ENCODE data around the gene CHRD. TPM values are rescaled to one million over a fixed set of nuclear protein-coding genes. Genes with fewer than 3 reads are reported as not detected.

Gene CHRD
- total and polyA plus RNA-seq, 4 donors, result 0.38 to 46.5 (median 12.0) TPM

GRCh38 chr3:184351511-184352148 lies 28.2 kb upstream of the CHRD start:
- 52 to 53% methylated on average over 9 of the region's 9 CpGs for WGBS, 2 donors
- Histone ChIP-seq H3K4me3 (ENCODE audit: low read length in 2 of 2) (no peak overlapping the region), H3K27ac (ENCODE audit: low read depth in 1 of 2, low read length in 2 of 2) (no peak overlapping the region), H3K9me3 (ENCODE audit: control insufficient read depth, low read length) (no peaks in the 10 kb centered on the region), H3K4me1 (ENCODE audit: control insufficient read depth in 1 of 2, insufficient read depth in 2 of 2, low read length in 2 of 2) (no peaks in the 10 kb centered on the region), H3K27me3 (ENCODE audit: control insufficient read depth in 1 of 2, insufficient read depth in 2 of 2, low read length in 1 of 2) (no peaks in the 10 kb centered on the region), H3K36me3 (ENCODE audit: control insufficient read depth in 1 of 2, insufficient read depth in 2 of 2, low read length in 1 of 2) (no peaks in the 10 kb centered on the region)
- intact Hi-C loops (cut with DNase I), result no loop called here
- ATAC-seq (ENCODE audit: low FRiP score), result no peak
- no peak for DNase-seq

DNA sequence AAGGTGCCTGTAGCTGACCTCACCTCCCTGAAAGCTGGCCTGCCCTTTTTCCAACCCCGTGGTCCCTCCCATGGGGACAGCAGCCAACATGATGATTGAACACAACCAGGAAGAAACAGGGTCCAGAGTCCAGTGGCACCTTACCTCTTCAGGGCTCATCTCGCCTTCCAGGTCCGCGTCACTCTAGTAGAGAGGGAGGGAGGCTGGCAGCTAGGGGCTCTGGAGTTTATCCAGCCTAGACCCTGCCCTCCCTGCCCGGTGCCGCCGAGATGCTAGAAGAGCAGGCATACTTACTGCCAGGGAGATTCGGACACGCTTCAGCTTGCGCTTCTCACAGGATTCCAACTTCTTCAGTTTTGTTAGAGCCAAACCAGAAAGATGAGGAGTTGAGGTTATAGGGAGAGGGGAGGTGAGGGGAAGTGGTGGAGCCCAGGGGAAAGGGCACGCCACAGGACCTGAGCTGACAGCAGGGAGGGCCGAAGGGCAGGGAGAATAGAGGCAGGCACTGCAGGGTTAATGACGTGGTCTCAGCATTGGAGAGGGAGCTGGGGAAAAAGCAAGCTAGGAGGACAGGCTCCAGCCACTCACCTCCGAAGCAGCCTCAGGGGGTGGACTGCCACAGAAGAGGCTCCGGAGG lies 27.6 kb upstream of the CHRD start:
- intact Hi-C loops (cut with DNase I), result no loop called here
- DNase-seq (peak in 1 of 2 donors; percentile 44), ATAC-seq (ENCODE audit: low FRiP score) (no peak)
- no peaks in the 10 kb centered on the region for H3K36me3 ChIP-seq (ENCODE audit: control insufficient read depth in 1 of 2, insufficient read depth in 2 of 2, low read length in 1 of 2)
- 77 to 81% methylated on average over 15 of the region's 15 CpGs for WGBS, 2 donors
- H3K4me3 ChIP-seq (ENCODE audit: low read length in 2 of 2), result no peak overlapping the region
- no peaks in the 10 kb centered on the region for H3K9me3 ChIP-seq (ENCODE audit: control insufficient read depth, low read length)
- H3K27ac ChIP-seq (ENCODE audit: low read depth in 1 of 2, low read length in 2 of 2), result no peak overlapping the region
- no peaks in the 10 kb centered on the region for H3K4me1 ChIP-seq (ENCODE audit: control insufficient read depth in 1 of 2, insufficient read depth in 2 of 2, low read length in 2 of 2)
- no peaks in the 10 kb centered on the region for H3K27me3 ChIP-seq (ENCODE audit: control insufficient read depth in 1 of 2, insufficient read depth in 2 of 2, low read length in 1 of 2)

GRCh38 chr3:184352897-184353545 lies 26.8 kb upstream of the CHRD start:
- no peak for ATAC-seq (ENCODE audit: low FRiP score)
- DNase-seq, result no peak
- Histone ChIP-seq H3K27me3 (ENCODE audit: control insufficient read depth in 1 of 2, insufficient read depth in 2 of 2, low read length in 1 of 2) (no peaks in the 10 kb centered on the region), H3K9me3 (ENCODE audit: control insufficient read depth, low read length) (no peaks in the 10 kb centered on the region), H3K4me3 (ENCODE audit: low read length in 2 of 2) (no peak overlapping the region), H3K27ac (ENCODE audit: low read depth in 1 of 2, low read length in 2 of 2) (no peak overlapping the region), H3K4me1 (ENCODE audit: control insufficient read depth in 1 of 2, insufficient read depth in 2 of 2, low read length in 2 of 2) (no peaks in the 10 kb centered on the region), H3K36me3 (ENCODE audit: control insufficient read depth in 1 of 2, insufficient read depth in 2 of 2, low read length in 1 of 2) (no peaks in the 10 kb centered on the region)
- intact Hi-C loops (cut with DNase I), result no loop called here
- WGBS, 2 donors, result 87 to 93% methylated on average over 11 of the region's 11 CpGs

GRCh38 chr3:184353546-184353941 lies 26.3 kb upstream of the CHRD start:
- H3K27me3 ChIP-seq (ENCODE audit: control insufficient read depth in 1 of 2, insufficient read depth in 2 of 2, low read length in 1 of 2), result no peaks in the 10 kb centered on the region
- DNase-seq (no peak), ATAC-seq (ENCODE audit: low FRiP score) (no peak)
- H3K4me1 ChIP-seq (ENCODE audit: control insufficient read depth in 1 of 2, insufficient read depth in 2 of 2, low read length in 2 of 2), result no peaks in the 10 kb centered on the region
- no peak overlapping the region for H3K27ac ChIP-seq (ENCODE audit: low read depth in 1 of 2, low read length in 2 of 2)
- intact Hi-C loops (cut with DNase I), result no loop called here
- H3K9me3 ChIP-seq (ENCODE audit: control insufficient read depth, low read length), result no peaks in the 10 kb centered on the region
- H3K36me3 ChIP-seq (ENCODE audit: control insufficient read depth in 1 of 2, insufficient read depth in 2 of 2, low read length in 1 of 2), result no peaks in the 10 kb centered on the region
- WGBS, 2 donors, result 91 to 92% methylated on average over 11 of the region's 11 CpGs
- no peak overlapping the region for H3K4me3 ChIP-seq (ENCODE audit: low read length in 2 of 2)

DNA sequence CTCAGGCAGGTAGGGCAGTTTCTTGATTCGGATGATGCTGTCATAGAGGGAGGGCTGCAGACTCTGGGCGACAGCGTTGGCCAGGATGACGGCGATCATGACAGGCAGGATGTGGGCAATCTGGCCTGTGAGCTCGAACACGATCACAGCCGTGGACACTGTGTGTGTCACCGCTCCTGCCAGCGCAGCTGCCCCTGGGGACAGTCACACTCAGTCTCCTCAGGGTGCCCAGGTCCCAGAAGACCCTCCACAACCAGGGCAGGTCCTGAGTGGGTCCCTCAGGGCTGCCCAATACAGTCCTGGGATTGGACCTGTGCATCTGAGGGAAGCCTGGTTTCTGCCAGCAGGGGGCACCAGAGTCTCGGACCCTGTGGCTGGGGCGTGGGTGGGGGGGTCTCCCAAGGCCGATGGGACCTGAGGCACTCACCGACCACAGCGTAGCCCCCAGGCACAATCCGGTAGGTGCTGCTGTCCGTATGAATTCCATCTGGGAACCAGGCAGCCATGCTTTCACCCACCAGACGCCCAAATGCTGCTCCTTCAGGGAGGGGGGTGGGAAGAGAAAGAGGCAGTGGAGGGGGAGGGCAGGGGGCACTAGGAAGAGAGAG lies 25.6 kb upstream of the CHRD start:
- peak; percentile 53 to 88 for DNase-seq
- no peak overlapping the region for H3K4me3 ChIP-seq (ENCODE audit: low read length in 2 of 2)
- intact Hi-C loops (cut with DNase I), result no loop called here
- peak; percentile 54 for ATAC-seq (ENCODE audit: low FRiP score)
- H3K27me3 ChIP-seq (ENCODE audit: control insufficient read depth in 1 of 2, insufficient read depth in 2 of 2, low read length in 1 of 2), result no peaks in the 10 kb centered on the region
- no peaks in the 10 kb centered on the region for H3K36me3 ChIP-seq (ENCODE audit: control insufficient read depth in 1 of 2, insufficient read depth in 2 of 2, low read length in 1 of 2)
- WGBS, 2 donors, result 53 to 55% methylated on average over 18 of the region's 18 CpGs
- no peak overlapping the region for H3K27ac ChIP-seq (ENCODE audit: low read depth in 1 of 2, low read length in 2 of 2)
- H3K9me3 ChIP-seq (ENCODE audit: control insufficient read depth, low read length), result no peaks in the 10 kb centered on the region
- H3K4me1 ChIP-seq (ENCODE audit: control insufficient read depth in 1 of 2, insufficient read depth in 2 of 2, low read length in 2 of 2), result no peaks in the 10 kb centered on the region

- no peak overlapping the region for H3K27ac ChIP-seq (ENCODE audit: low read depth in 1 of 2, low read length in 2 of 2)
- 81 to 83% methylated on average over 8 of the region's 8 CpGs for WGBS, 2 donors
- intact Hi-C loops (cut with DNase I), result no loop called here
These were observed 25.1 kb upstream of the CHRD start for GRCh38 chr3:184354754-184355153.

GRCh38 chr3:184355261-184356040 lies 24.4 kb upstream of the CHRD start:
- Histone ChIP-seq H3K36me3 (ENCODE audit: control insufficient read depth in 1 of 2, insufficient read depth in 2 of 2, low read length in 1 of 2) (no peaks in the 10 kb centered on the region), H3K27me3 (ENCODE audit: control insufficient read depth in 1 of 2, insufficient read depth in 2 of 2, low read length in 1 of 2) (no peaks in the 10 kb centered on the region), H3K9me3 (ENCODE audit: control insufficient read depth, low read length) (no peaks in the 10 kb centered on the region), H3K4me1 (ENCODE audit: control insufficient read depth in 1 of 2, insufficient read depth in 2 of 2, low read length in 2 of 2) (no peaks in the 10 kb centered on the region), H3K27ac (ENCODE audit: low read depth in 1 of 2, low read length in 2 of 2) (no peak overlapping the region), H3K4me3 (ENCODE audit: low read length in 2 of 2) (no peak overlapping the region)
- DNase-seq (no peak), ATAC-seq (ENCODE audit: low FRiP score) (no peak)
- intact Hi-C loops (cut with DNase I), result no loop called here
- 70 to 74% methylated on average over 18 of the region's 18 CpGs for WGBS, 2 donors

More at GRCh38 chr3:184354754-184355153, 25.1 kb upstream of the CHRD start:
- no peaks in the 10 kb centered on the region for H3K27me3 ChIP-seq (ENCODE audit: control insufficient read depth in 1 of 2, insufficient read depth in 2 of 2, low read length in 1 of 2)
- H3K36me3 ChIP-seq (ENCODE audit: control insufficient read depth in 1 of 2, insufficient read depth in 2 of 2, low read length in 1 of 2), result no peaks in the 10 kb centered on the region
- H3K9me3 ChIP-seq (ENCODE audit: control insufficient read depth, low read length), result no peaks in the 10 kb centered on the region
- ATAC-seq (ENCODE audit: low FRiP score), result no peak
- H3K4me1 ChIP-seq (ENCODE audit: control insufficient read depth in 1 of 2, insufficient read depth in 2 of 2, low read length in 2 of 2), result no peaks in the 10 kb centered on the region
- DNase-seq, result no peak
- H3K4me3 ChIP-seq (ENCODE audit: low read length in 2 of 2), result no peak overlapping the region

- DNase-seq (no peak), ATAC-seq (ENCODE audit: low FRiP score) (no peak)
- Histone ChIP-seq H3K27ac (ENCODE audit: low read depth in 1 of 2, low read length in 2 of 2) (no peak overlapping the region), H3K9me3 (ENCODE audit: control insufficient read depth, low read length) (no peaks in the 10 kb centered on the region), H3K36me3 (ENCODE audit: control insufficient read depth in 1 of 2, insufficient read depth in 2 of 2, low read length in 1 of 2) (no peaks in the 10 kb centered on the region), H3K4me1 (ENCODE audit: control insufficient read depth in 1 of 2, insufficient read depth in 2 of 2, low read length in 2 of 2) (no peaks in the 10 kb centered on the region), H3K27me3 (ENCODE audit: control insufficient read depth in 1 of 2, insufficient read depth in 2 of 2, low read length in 1 of 2) (no peaks in the 10 kb centered on the region), H3K4me3 (ENCODE audit: low read length in 2 of 2) (no peak overlapping the region)
- WGBS, 2 donors, result 92 to 95% methylated on average over 24 of the region's 24 CpGs
- intact Hi-C loops (cut with DNase I), result no loop called here
These were observed 22.4 kb upstream of the CHRD start for GRCh38 chr3:184357248-184358123.

Data from aorta (tissue), 5 donors.